HG03175 (cell line): Measurements from ENCODE around the gene METTL16.
"Not testable (repeated sequence)": the region's sequence is repeated elsewhere in the genome, so short reads cannot be mapped to it uniquely, and the experiment has no call there.

Experiments
- ATAC-seq: cut with Tn5 transposase; IDR thresholded peaks from one replicate; pipeline ENCODE4 v1.9.1; 2021; ENCODE audit warnings: mild to moderate bottlenecking, moderate library complexity; ENCODE audit not compliant: unreplicated experiment

Gene METTL16

GRCh38 chr17:2507015-2507414 lies 4.7 kb downstream of the METTL16 start:
- not testable (repeated sequence) for ATAC-seq

GRCh38 chr17:2503627-2504026 lies 8.1 kb downstream of the METTL16 start:
- no peak for ATAC-seq

DNA sequence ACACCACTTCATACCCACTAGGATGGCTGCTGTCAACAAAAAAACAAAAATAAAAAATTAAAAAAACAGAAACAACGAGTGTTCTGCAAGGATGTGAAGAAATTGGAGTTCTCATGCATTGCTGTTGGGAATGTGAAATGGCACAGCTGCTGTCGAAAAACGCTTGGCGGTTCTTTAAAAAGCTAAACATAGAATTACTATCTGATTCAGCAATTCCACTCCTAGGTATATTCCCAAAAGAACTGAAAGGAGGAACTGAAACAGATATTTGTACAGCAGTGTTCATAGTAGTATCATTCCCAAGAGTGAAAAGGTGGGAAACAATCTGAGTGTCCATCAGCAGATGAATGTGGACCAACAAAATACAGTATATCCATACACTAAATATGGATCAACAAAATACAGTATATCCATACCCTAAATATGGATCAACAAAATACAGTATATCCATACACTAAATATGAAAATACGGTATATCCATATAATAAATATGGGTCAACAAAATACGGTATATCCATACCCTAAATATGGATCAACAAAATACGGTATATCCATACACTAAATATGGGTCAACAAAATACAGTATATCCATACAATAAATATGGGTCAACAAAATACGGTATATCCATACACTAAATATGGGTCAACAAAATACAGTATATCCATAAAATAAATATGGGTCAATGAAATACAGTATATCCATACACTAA lies 8.7 kb downstream of the METTL16 start:
- no peak for ATAC-seq

- ATAC-seq, result no peak
These were observed 11.2 kb downstream of the METTL16 start for GRCh38 chr17:2500446-2500845.

DNA sequence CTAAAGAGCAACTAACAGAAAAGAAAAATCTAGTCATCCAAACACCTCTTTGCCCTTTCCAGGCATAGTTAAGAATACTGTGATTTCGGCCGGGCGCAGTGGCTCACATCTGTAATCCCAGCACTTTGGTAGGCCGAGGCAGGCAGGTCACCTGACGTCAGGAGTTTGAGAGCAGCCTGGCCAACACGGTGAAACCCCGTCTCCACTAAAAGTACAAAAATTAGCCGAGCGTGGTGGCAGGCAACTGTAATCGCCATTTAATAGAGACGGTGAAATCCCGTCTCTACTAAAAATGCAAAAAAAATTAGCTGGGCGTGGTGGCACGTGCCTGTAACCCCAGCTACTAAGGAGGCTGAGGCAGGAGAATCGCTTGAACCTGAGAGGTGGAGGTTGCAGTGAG lies 22.4 kb downstream of the METTL16 start:
- not testable (repeated sequence) for ATAC-seq

- ATAC-seq, result no peak
These were observed 24.4 kb downstream of the METTL16 start for GRCh38 chr17:2487306-2487705.

DNA sequence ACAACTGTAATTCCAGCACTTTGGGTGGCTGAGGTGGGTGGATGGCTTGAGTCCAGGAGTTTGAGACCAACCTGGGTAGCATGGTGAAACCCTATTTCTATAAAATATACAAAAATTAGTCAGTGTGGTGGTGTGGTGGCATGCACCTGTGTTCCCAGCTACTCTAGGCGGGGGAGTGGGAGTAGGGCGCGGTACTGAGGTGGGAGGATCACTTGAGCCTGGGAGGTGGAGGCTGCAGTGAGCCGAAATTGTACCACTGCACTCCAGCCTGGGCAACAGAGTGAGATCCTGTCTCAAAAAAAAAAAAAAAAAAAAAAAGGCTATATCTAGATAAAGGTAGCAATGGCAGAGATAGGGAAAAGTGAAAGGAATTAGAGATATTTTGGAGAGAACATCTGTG lies 25.0 kb downstream of the METTL16 start:
- not testable (repeated sequence) for ATAC-seq

GRCh38 chr17:2485970-2486369 lies 25.7 kb downstream of the METTL16 start:
- ATAC-seq, result no peak

- ATAC-seq, result no peak
These were observed 26.1 kb downstream of the METTL16 start for GRCh38 chr17:2485543-2485942.

GRCh38 chr17:2484876-2485275 lies 26.8 kb downstream of the METTL16 start:
- ATAC-seq, result no peak

DNA sequence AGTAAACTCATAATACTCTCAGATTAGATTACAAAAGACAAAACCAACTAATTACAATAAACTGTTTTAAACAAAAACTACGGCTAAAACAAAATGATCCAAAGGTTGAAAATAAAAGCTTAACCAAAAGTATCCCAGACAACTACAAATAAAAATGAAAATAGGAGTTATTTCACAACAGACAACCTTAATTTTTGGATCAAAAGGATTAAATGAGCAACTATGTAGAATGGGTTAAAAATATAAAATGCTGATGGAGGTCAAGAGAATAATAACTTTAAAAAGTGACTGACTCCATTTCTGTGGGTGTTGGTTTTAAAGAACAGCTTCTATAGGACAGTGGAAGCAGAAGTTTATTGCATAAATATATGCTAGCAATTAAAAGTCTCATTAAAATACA lies 28.6 kb downstream of the METTL16 start:
- no peak for ATAC-seq

- no peak for ATAC-seq
These were observed 29.5 kb downstream of the METTL16 start for GRCh38 chr17:2482218-2482617.

DNA sequence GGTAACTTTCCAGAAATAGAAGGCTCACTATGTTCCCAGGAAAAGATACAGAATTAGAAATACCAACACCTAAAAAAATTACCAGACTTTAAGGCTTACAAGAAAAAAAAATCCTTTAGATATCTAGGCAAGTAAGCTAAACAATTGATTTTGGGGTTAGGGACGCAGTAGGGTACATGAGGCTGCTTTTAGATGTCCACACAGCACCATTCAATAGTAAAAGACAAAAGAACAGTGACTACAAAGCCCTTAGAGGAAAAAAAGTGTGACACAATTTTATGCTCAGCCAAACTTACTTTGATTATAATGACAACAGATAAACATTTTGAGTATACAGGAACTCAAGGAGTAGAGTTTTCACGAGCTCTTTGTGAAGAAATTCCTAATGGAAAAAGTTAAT lies 29.9 kb downstream of the METTL16 start:
- no peak for ATAC-seq

GRCh38 chr17:2478458-2478857 lies 33.2 kb downstream of the METTL16 start:
- ATAC-seq, result no peak

DNA sequence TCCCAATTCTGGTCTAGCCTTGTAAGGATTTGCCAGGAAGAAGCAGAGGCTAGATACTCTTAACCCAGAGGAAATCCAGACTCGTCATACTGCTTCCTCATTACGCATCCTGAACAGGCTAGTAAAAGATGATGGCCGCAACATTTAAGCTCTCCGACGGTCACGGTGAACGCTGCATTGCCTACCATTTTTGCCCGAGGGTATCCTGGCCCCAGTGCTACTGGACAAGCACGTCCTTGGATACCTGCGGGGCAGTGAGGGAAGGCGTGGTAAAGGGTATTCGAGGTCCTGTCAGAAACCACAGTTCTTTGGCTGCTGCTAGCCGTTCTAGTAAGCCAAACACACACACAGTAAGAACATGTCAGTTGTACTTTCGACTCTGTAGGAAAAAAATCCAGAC lies 36.6 kb downstream of the METTL16 start:
- no peak for ATAC-seq

DNA sequence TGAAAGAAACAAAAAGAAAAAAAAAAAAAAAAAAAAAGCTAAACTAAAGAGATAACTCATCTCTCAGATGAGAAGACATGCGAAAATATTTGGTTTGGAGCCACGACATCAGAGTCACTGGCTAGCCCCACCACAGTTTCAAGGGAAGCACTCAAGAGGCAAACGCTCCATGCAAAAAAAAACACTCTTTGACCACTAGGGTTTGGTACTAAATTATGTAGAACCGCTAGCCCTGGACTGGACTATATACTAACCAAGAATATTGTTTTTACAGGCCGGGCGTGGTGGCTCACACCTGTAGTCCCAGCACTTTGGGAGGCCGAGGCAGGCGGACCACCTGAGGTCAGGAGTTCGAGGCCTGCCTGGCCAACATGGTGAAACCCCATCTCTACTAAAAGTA lies 37.3 kb downstream of the METTL16 start:
- ATAC-seq, result no peak

DNA sequence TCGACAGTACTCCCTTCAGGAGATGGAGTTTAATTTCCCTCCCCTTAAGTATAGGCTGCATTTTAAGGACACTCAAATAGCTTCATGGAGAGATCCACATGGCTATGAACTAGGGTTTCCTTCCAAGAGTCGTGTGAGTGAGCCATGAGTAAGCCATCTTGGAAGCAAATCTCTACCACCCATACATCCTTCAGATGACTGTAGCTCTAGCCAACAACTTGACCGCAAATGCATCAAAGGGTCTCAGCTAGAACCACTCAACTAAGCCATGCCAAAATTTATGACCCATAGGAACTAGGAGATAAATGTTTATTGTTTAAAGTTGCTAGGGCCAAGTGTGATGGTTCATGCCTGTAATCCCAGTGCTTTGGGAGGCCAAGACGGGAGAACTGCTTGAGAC lies 43.4 kb downstream of the METTL16 start:
- no peak for ATAC-seq

GRCh38 chr17:2466931-2467330 lies 44.8 kb downstream of the METTL16 start:
- no peak for ATAC-seq

- no peak for ATAC-seq
These were observed 49.2 kb downstream of the METTL16 start for GRCh38 chr17:2462481-2462880.

GRCh38 chr17:2459917-2460271 lies 51.8 kb downstream of the METTL16 start:
- ATAC-seq, result no peak

- ATAC-seq, result no peak
These were observed 53.8 kb downstream of the METTL16 start for GRCh38 chr17:2457913-2458312.

- no peak for ATAC-seq
These were observed 55.2 kb downstream of the METTL16 start for GRCh38 chr17:2456475-2456874.

GRCh38 chr17:2455956-2456355 lies 55.7 kb downstream of the METTL16 start:
- no peak for ATAC-seq
